NT2/D1 (cell line): ENCODE results near the gene EXOC2.

Experiments used
- SUZ12 ChIP-seq: IDR thresholded peaks from 2 replicates; pipeline ENCODE4 v1.6.1; 2011; ENCODE audit not compliant: insufficient read length, insufficient read depth; ENCODE audit errors: extremely low read depth
- YY1 ChIP-seq: IDR thresholded peaks from 2 replicates; pipeline ENCODE4 v1.6.1; 2011; ENCODE audit not compliant: insufficient read length, insufficient read depth

- no peak for TF ChIP-seq SUZ12
- no peak for TF ChIP-seq YY1
These were observed 21.2 kb upstream of the EXOC2 start for GRCh38 chr6:714100-714499.
